HG02610 (cell line): ENCODE data around the gene EIF2B1.

Experiments
- ATAC-seq: cut with Tn5 transposase; IDR thresholded peaks from one replicate; pipeline ENCODE4 v1.9.1; 2021; ENCODE audit warnings: mild to moderate bottlenecking, moderate library complexity; ENCODE audit not compliant: unreplicated experiment

Gene EIF2B1

GRCh38 chr12:123571343-123571813 lies 62.1 kb downstream of the EIF2B1 start:
- no peak for ATAC-seq
